Trophoblast cell (in vitro differentiated cells and primary cell): Measurements from ENCODE around the gene RAB10.

Experiments used
- DNase-seq, 2 donors: peaks; one replicate each; pipeline ENCODE4 v3.0.0-alpha.2; 2016
- H2AFZ ChIP-seq: 2 replicates; pipeline ENCODE4 v1.6.1; 2013; ENCODE audit warnings: low read length, moderate library complexity, mild to moderate bottlenecking; ENCODE audit not compliant: insufficient read depth, poor library complexity
- H2AK5ac ChIP-seq: 2 replicates; pipeline ENCODE4 v1.6.1; 2013; ENCODE audit warnings: mild to moderate bottlenecking, low read length
- H2BK120ac ChIP-seq: 2 replicates; pipeline ENCODE4 v1.6.1; 2013; ENCODE audit warnings: low read length, mild to moderate bottlenecking, moderate library complexity; ENCODE audit not compliant: insufficient read depth, poor library complexity
- H2BK12ac ChIP-seq: 2 replicates; pipeline ENCODE4 v1.6.1; 2013; ENCODE audit warnings: mild to moderate bottlenecking, low read length, moderate library complexity
- H2BK5ac ChIP-seq: 2 replicates; pipeline ENCODE4 v1.6.1; 2013; ENCODE audit warnings: low read length, low read depth, moderate library complexity, mild to moderate bottlenecking; ENCODE audit not compliant: poor library complexity
- H3K14ac ChIP-seq: 2 replicates; pipeline ENCODE4 v1.6.1; 2013; ENCODE audit warnings: mild to moderate bottlenecking, low read length
- H3K18ac ChIP-seq: 2 replicates; pipeline ENCODE4 v1.6.1; 2013; ENCODE audit warnings: mild to moderate bottlenecking, low read length
- H3K23ac ChIP-seq: 2 replicates; pipeline ENCODE4 v1.6.1; 2013; ENCODE audit warnings: low read length
- H3K27ac ChIP-seq: 2 replicates; pipeline ENCODE4 v1.5.1; 2013; ENCODE audit warnings: low read depth, mild to moderate bottlenecking, inconsistent platforms, low read length, moderate library complexity
- H3K27me3 ChIP-seq: 2 replicates; pipeline ENCODE4 v1.6.1; 2013; ENCODE audit warnings: inconsistent platforms, mild to moderate bottlenecking, low read length, moderate library complexity; ENCODE audit not compliant: insufficient read depth
- H3K36me3 ChIP-seq, 2 experiments: 1 replicate in 1 of 2; 2 replicates in 1 of 2; pipeline ENCODE4 v1.6.1; 2013; ENCODE audit warnings: low read length in 2 of 2, mild to moderate bottlenecking in 2 of 2, moderate library complexity in 1 of 2; ENCODE audit not compliant: insufficient read depth in 2 of 2, control insufficient read depth in 1 of 2
- H3K4ac ChIP-seq: 2 replicates; pipeline ENCODE4 v1.6.1; 2013; ENCODE audit warnings: low read depth, mild to moderate bottlenecking, low read length, moderate library complexity
- H3K4me1 ChIP-seq, 2 experiments: 1 replicate in 1 of 2; 2 replicates in 1 of 2; pipeline ENCODE4 v1.6.1; 2013; ENCODE audit warnings: low read length in 2 of 2, mild to moderate bottlenecking in 2 of 2, moderate library complexity in 1 of 2; ENCODE audit not compliant: insufficient read depth in 2 of 2, control insufficient read depth in 1 of 2
- H3K4me2 ChIP-seq: 2 replicates; pipeline ENCODE4 v1.6.1; 2013; ENCODE audit warnings: inconsistent platforms, mild to moderate bottlenecking, low read length, moderate library complexity
- H3K4me3 ChIP-seq: 2 replicates; pipeline ENCODE4 v1.5.1; 2013; ENCODE audit warnings: mild to moderate bottlenecking, low read depth, low read length, inconsistent platforms
- H3K79me1 ChIP-seq: one replicate; pipeline ENCODE4 v1.6.1; 2013; ENCODE audit warnings: low read length
- H3K79me2 ChIP-seq: 2 replicates; pipeline ENCODE4 v1.6.1; 2013; ENCODE audit warnings: low read length, mild to moderate bottlenecking; ENCODE audit not compliant: control insufficient read depth, insufficient read depth, poor library complexity
- H3K9ac ChIP-seq: 2 replicates; pipeline ENCODE4 v1.6.1; 2013; ENCODE audit warnings: mild to moderate bottlenecking, low read length
- H3K9me3 ChIP-seq: 2 replicates; pipeline ENCODE4 v1.6.1; 2013; ENCODE audit warnings: low read depth, mild to moderate bottlenecking, control low read depth, inconsistent platforms, low read length; ENCODE audit not compliant: insufficient read depth
- H4K12ac ChIP-seq: 2 replicates; pipeline ENCODE4 v1.6.1; 2013; ENCODE audit warnings: low read depth, mild to moderate bottlenecking, low read length, moderate library complexity
- H4K8ac ChIP-seq: 2 replicates; pipeline ENCODE4 v1.6.1; 2013; ENCODE audit warnings: low read depth, mild to moderate bottlenecking, low read length, moderate library complexity
- H4K91ac ChIP-seq: one replicate; pipeline ENCODE4 v1.6.1; 2013; ENCODE audit warnings: low read depth, mild to moderate bottlenecking, low read length, moderate library complexity
- WGBS: extraction: QIAGEN DNeasy Blood & Tissue Kit; methylation state at CpG from one replicate; pipeline ENCODE4 v1.1.7; 2013; ENCODE audit warnings: missing lambda C conversion rate; ENCODE audit not compliant: insufficient read length, insufficient coverage; ENCODE audit errors: extremely low coverage; 5-methylcytosine and 5-hydroxymethylcytosine counted together

Gene RAB10

DNA sequence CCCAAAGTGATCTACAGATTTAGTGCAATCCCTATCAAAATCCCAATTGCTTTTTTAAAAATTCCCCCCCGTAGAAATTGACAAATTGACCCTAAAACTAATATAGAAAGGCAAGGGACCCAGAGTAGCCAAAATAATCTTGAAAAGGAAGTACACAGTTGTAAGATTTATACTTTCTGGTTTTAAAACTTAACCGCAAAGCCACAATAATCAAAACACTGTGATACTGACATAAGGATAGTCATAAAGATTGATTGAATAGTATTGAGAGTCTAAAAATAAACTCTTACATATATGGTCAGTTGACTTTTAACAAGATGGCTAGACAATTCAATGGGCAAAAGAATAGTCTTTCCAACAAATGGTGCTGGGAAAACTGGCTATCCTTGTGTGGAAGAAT lies 80.3 kb downstream of the RAB10 start:
- WGBS: no CpG with 5 or more reads among the region's 2 CpGs
- Histone ChIP-seq H2BK120ac (no peak overlapping the region), H3K18ac (no peak overlapping the region)

GRCh38 chr2:26118682-26119081 lies 84.8 kb downstream of the RAB10 start:
- Histone ChIP-seq H3K18ac (no peak overlapping the region), H3K27me3 (no peaks in the 10 kb centered on the region), H2BK5ac (no peak overlapping the region), H3K27ac (no peak overlapping the region), H3K36me3 (peaks cover 1 to 3% of the 10 kb centered on the region in 2 experiments), H3K4me3 (no peak overlapping the region), H3K9ac (no peak overlapping the region), H3K4ac (peak overlapping the region; percentile 10), H3K79me2 (no peaks in the 10 kb centered on the region), H3K23ac (no peak overlapping the region), H2BK12ac (no peak overlapping the region), H2BK120ac (no peak overlapping the region), H3K9me3 (no peaks in the 10 kb centered on the region), H4K91ac (no peak overlapping the region), H3K4me2 (no peak overlapping the region), H3K14ac (no peak overlapping the region), H4K12ac (no peak overlapping the region), H2AK5ac (no peak overlapping the region), H3K4me1 (no peaks in the 10 kb centered on the region), H2AFZ (no peak overlapping the region), H4K8ac (no peak overlapping the region), H3K79me1 (no peaks in the 10 kb centered on the region)
- DNase-seq: no peak
- no CpG with 5 or more reads among the region's 4 CpGs for WGBS

More for the DNA sequence above, 80.3 kb downstream of the RAB10 start:
- no peak overlapping the region for H3K4ac ChIP-seq
- no peak overlapping the region for H3K4me2 ChIP-seq
- H3K36me3 ChIP-seq: peaks cover 12 to 16% of the 10 kb centered on the region in 2 experiments
- no peak overlapping the region for H3K4me3 ChIP-seq
- H4K91ac ChIP-seq: no peak overlapping the region
- H3K27ac ChIP-seq: no peak overlapping the region
- H3K4me1 ChIP-seq: no peaks in the 10 kb centered on the region
- H3K14ac ChIP-seq: no peak overlapping the region
- H3K79me2 ChIP-seq: no peaks in the 10 kb centered on the region
- no peak overlapping the region for H3K23ac ChIP-seq
- H3K27me3 ChIP-seq: no peaks in the 10 kb centered on the region
- H2AK5ac ChIP-seq: no peak overlapping the region
- H2BK12ac ChIP-seq: no peak overlapping the region
- no peaks in the 10 kb centered on the region for H3K79me1 ChIP-seq
- no peak overlapping the region for H2BK5ac ChIP-seq
- H4K12ac ChIP-seq: no peak overlapping the region
- H3K9ac ChIP-seq: no peak overlapping the region
- H2AFZ ChIP-seq: no peak overlapping the region
- no peaks in the 10 kb centered on the region for H3K9me3 ChIP-seq
- no peak for DNase-seq
- no peak overlapping the region for H4K8ac ChIP-seq

DNA sequence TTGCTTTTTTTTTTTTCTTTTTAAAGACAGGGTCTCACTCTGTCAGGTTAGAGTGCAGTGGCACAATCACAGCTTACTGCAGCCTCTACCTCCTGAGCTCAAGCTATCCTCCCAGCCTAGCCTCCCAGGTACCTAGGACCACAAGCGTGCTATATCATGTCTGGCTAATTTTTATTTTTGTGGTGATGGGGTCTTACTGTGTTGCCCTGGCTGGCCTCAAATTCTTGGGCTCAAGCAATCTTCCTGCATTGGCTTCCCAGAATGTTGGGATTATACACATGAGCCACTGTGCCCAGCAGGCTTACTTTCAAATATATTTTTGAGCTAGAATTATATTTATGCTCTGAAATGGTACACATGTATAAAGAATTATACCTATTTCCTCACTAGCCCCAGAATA lies 85.6 kb downstream of the RAB10 start:
- Histone ChIP-seq H3K4me2 (no peak overlapping the region), H3K18ac (no peak overlapping the region), H2BK120ac (no peak overlapping the region), H3K23ac (no peak overlapping the region), H2BK12ac (no peak overlapping the region), H4K12ac (no peak overlapping the region), H3K4ac (no peak overlapping the region), H3K4me3 (no peak overlapping the region), H2AFZ (no peak overlapping the region), H3K9ac (no peak overlapping the region), H3K4me1 (no peaks in the 10 kb centered on the region), H3K79me1 (no peaks in the 10 kb centered on the region), H3K14ac (no peak overlapping the region), H4K91ac (no peak overlapping the region), H3K27me3 (no peaks in the 10 kb centered on the region), H3K79me2 (no peaks in the 10 kb centered on the region), H2AK5ac (no peak overlapping the region), H4K8ac (no peak overlapping the region), H3K36me3 (peaks cover 1 to 3% of the 10 kb centered on the region in 2 experiments), H2BK5ac (no peak overlapping the region), H3K27ac (no peak overlapping the region), H3K9me3 (no peaks in the 10 kb centered on the region)
- no CpG with 5 or more reads among the region's 1 CpG for WGBS
- DNase-seq: no peak

DNA sequence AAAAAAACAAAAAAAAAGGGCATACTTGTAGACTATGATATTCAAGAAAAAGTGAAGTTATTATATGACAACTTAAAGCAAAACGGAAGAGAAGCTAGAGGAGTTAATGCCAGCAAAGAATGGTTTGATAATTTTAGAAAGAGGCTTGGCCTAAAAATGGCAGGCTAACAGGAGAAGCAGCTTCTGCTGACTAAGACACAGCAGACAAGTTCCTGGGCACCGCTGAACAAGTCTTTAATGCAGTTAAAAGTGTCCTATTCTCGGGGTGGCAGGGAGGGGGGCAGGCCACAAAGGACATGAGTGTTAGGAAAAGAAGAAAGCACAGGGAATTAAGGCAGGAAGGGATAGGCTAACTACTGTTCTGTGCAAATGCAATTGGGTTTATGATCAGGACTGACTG lies 88.7 kb downstream of the RAB10 start:
- H3K4me1 ChIP-seq: no peaks in the 10 kb centered on the region
- no peak overlapping the region for H3K18ac ChIP-seq
- no peak overlapping the region for H3K4ac ChIP-seq
- no peak overlapping the region for H2BK12ac ChIP-seq
- H3K14ac ChIP-seq: no peak overlapping the region
- H2BK5ac ChIP-seq: no peak overlapping the region
- no peaks in the 10 kb centered on the region for H3K9me3 ChIP-seq
- H3K4me2 ChIP-seq: no peak overlapping the region
- no peak overlapping the region for H3K4me3 ChIP-seq
- no peak for DNase-seq
- H2AFZ ChIP-seq: no peak overlapping the region
- no peak overlapping the region for H2BK120ac ChIP-seq
- H3K27ac ChIP-seq: no peak overlapping the region
- H3K23ac ChIP-seq: no peak overlapping the region
- H3K36me3 ChIP-seq: peaks cover 0 to 6% of the 10 kb centered on the region in 2 experiments
- H4K12ac ChIP-seq: no peak overlapping the region
- H3K79me2 ChIP-seq: no peaks in the 10 kb centered on the region
- no peak overlapping the region for H3K9ac ChIP-seq
- no CpG with 5 or more reads among the region's 3 CpGs for WGBS
- H3K27me3 ChIP-seq: no peaks in the 10 kb centered on the region
- H2AK5ac ChIP-seq: no peak overlapping the region
- no peaks in the 10 kb centered on the region for H3K79me1 ChIP-seq
- no peak overlapping the region for H4K8ac ChIP-seq
- H4K91ac ChIP-seq: no peak overlapping the region
